ENCODE measurements around the gene S100A13. TPM values are rescaled to one million over a fixed set of nuclear protein-coding genes. Genes with fewer than 3 reads are reported as not detected.

S100A13 gene
- total and polyA plus RNA-seq, 9 of the 15 experiments (the other 6 are each of a cell fraction or from before 2014, with no cell fraction given) = 41.9 to 129 (median 58.0) TPM

- TF ChIP-seq TSHZ1 (CRISPR knock-in tag; IDR thresholded peaks at IDR 0.05) (no peak), ZNF644 (tag; IDR thresholded peaks at IDR 0.05; ENCODE audit: low read depth) (0 out of 2 replicates have a peak, but pooled peaks have one; percentile 36), ZNF431 (CRISPR knock-in tag; IDR thresholded peaks at IDR 0.05) (no peak), RBM14 (IDR thresholded peaks at IDR 0.05; ENCODE audit: borderline replicate concordance, insufficient read depth, low read depth, low read length) (no peak), PRDM10 (IDR thresholded peaks at IDR 0.05; ENCODE audit: partially characterized antibody) (peak; percentile 6), SMARCE1 (IDR thresholded peaks at IDR 0.05) (no peak), NR0B1 (IDR thresholded peaks at IDR 0.05; ENCODE audit: partially characterized antibody) (no peak), KAT7 (CRISPR knock-in tag; IDR thresholded peaks at IDR 0.05; ENCODE audit: borderline replicate concordance) (no peak), ZNF79 (CRISPR knock-in tag; IDR thresholded peaks at IDR 0.05; ENCODE audit: low read depth) (no peak), SREBF1 (IDR thresholded peaks at IDR 0.05; ENCODE audit: borderline replicate concordance, low read depth, low read length) (no peak), NCOA1 (IDR thresholded peaks at IDR 0.05; ENCODE audit: low read depth) (no peak), ZNF165 (CRISPR knock-in tag; IDR thresholded peaks at IDR 0.05; ENCODE audit: borderline replicate concordance) (no peak), RUNX1 (IDR thresholded peaks at IDR 0.05; ENCODE audit: low read depth) (no peak), GABPA (tag; conservative IDR thresholded peaks at IDR 0.05; ENCODE audit: low read depth) (peak; percentile 84), ZBTB49 (CRISPR knock-in tag; IDR thresholded peaks at IDR 0.05; ENCODE audit: borderline replicate concordance) (no peak), SRSF1 (IDR thresholded peaks at IDR 0.05; ENCODE audit: low read depth, low read length) (no peak)
Observed at GRCh38 chr1:153658400-153659174, 31.3 kb upstream of the S100A13 start, which contains the start of gene SNAPIN (continued).

All from K562 (cell line).